Measurements from ENCODE around the gene CATSPERB. TPM values are rescaled to one million over a fixed set of nuclear protein-coding genes. Genes with fewer than 3 reads are reported as not detected.

The CATSPERB gene
- total and polyA plus RNA-seq, 2 experiments from 2014 or later, result 0.27 to 0.38 TPM

DNA sequence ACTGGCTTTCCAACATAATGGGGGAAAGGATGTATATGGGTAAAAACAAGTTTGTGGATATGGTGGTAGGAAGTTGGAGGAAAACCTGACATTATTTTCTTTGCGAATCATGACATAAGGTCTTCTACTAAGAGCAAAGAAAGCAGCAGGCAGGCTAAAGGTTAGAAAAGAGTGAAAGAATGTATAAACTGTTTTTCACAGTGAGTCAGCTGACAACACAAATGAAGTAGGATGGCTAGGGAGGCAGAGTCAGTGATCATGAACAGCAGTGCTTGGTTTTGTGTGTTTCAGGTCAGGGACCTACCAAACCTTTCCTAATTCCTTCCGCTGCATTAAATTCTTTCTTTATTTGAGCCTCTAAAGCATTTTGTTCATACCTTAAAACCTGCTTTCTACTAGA lies 46.3 kb upstream of the CATSPERB start (continued):
- TF ChIP-seq EZH2phosphoT487 (IDR thresholded peaks at IDR 0.05; ENCODE audit: unreplicated experiment), result no peak
- TF ChIP-seq, protein P1, sequence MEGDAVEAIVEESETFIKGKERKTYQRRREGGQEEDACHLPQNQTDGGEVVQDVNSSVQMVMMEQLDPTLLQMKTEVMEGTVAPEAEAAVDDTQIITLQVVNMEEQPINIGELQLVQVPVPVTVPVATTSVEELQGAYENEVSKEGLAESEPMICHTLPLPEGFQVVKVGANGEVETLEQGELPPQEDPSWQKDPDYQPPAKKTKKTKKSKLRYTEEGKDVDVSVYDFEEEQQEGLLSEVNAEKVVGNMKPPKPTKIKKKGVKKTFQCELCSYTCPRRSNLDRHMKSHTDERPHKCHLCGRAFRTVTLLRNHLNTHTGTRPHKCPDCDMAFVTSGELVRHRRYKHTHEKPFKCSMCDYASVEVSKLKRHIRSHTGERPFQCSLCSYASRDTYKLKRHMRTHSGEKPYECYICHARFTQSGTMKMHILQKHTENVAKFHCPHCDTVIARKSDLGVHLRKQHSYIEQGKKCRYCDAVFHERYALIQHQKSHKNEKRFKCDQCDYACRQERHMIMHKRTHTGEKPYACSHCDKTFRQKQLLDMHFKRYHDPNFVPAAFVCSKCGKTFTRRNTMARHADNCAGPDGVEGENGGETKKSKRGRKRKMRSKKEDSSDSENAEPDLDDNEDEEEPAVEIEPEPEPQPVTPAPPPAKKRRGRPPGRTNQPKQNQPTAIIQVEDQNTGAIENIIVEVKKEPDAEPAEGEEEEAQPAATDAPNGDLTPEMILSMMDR (conservative IDR thresholded peaks at IDR 0.05; ENCODE audit: low read depth in 2 of 2), result no peak
- TF ChIP-seq, protein P2, sequence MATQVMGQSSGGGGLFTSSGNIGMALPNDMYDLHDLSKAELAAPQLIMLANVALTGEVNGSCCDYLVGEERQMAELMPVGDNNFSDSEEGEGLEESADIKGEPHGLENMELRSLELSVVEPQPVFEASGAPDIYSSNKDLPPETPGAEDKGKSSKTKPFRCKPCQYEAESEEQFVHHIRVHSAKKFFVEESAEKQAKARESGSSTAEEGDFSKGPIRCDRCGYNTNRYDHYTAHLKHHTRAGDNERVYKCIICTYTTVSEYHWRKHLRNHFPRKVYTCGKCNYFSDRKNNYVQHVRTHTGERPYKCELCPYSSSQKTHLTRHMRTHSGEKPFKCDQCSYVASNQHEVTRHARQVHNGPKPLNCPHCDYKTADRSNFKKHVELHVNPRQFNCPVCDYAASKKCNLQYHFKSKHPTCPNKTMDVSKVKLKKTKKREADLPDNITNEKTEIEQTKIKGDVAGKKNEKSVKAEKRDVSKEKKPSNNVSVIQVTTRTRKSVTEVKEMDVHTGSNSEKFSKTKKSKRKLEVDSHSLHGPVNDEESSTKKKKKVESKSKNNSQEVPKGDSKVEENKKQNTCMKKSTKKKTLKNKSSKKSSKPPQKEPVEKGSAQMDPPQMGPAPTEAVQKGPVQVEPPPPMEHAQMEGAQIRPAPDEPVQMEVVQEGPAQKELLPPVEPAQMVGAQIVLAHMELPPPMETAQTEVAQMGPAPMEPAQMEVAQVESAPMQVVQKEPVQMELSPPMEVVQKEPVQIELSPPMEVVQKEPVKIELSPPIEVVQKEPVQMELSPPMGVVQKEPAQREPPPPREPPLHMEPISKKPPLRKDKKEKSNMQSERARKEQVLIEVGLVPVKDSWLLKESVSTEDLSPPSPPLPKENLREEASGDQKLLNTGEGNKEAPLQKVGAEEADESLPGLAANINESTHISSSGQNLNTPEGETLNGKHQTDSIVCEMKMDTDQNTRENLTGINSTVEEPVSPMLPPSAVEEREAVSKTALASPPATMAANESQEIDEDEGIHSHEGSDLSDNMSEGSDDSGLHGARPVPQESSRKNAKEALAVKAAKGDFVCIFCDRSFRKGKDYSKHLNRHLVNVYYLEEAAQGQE (IDR thresholded peaks at IDR 0.05; ENCODE audit: unreplicated experiment), result no peak

GRCh38 chr14:91774140-91775096 lies 42.5 kb upstream of the CATSPERB start:
- no peak overlapping the region for H2AFZ ChIP-seq
- no peak overlapping the region for H3K4me3 ChIP-seq
- H3K4me3 Mint-ChIP-seq, result no peak overlapping the region
- no peaks in the 10 kb centered on the region for H3K36me3 ChIP-seq (ENCODE audit: insufficient read depth)
- TF ChIP-seq NANOG (IDR thresholded peaks at IDR 0.05; ENCODE audit: borderline replicate concordance) (no peak), ETS1 (IDR thresholded peaks at IDR 0.05) (no peak), POLR2AphosphoS5 (IDR thresholded peaks at IDR 0.05; ENCODE audit: low read depth) (no peak), JUNB (IDR thresholded peaks at IDR 0.05; ENCODE audit: unreplicated experiment) (no peak), STAT1 (IDR thresholded peaks at IDR 0.05; ENCODE audit: unreplicated experiment) (no peak), EZH2phosphoT487 (IDR thresholded peaks at IDR 0.05; ENCODE audit: unreplicated experiment) (no peak)
- TF ChIP-seq, protein P1 (conservative IDR thresholded peaks at IDR 0.05; ENCODE audit: low read depth in 2 of 2), result no peak
- no peaks in the 10 kb centered on the region for H3K27me3 ChIP-seq (ENCODE audit: insufficient read depth)
- H3K4me1 ChIP-seq (ENCODE audit: insufficient read depth), result no peaks in the 10 kb centered on the region
- H4K20me1 ChIP-seq (replicated peaks; ENCODE audit: insufficient read depth), result no peaks in the 10 kb centered on the region
- H3K36me3 Mint-ChIP-seq (ENCODE audit: low read depth), result no peaks in the 10 kb centered on the region
- no peak overlapping the region for H3K27ac ChIP-seq (ENCODE audit: low read depth)
- H3K79me2 ChIP-seq (replicated peaks; ENCODE audit: insufficient read depth), result no peaks in the 10 kb centered on the region
- H3K9me2 ChIP-seq (ENCODE audit: insufficient read depth), result no peaks in the 10 kb centered on the region
- peaks cover 6% of the 10 kb centered on the region; the same call in 2 of the 3 replicates for H3K4me1 Mint-ChIP-seq
- H3F3A ChIP-seq (replicated peaks; ENCODE audit: low read depth), result no peaks in the 10 kb centered on the region
- H3K4me2 ChIP-seq, result no peak overlapping the region
- no peak overlapping the region for H3K27ac Mint-ChIP-seq
- ATAC-seq (no peak; the same call in 2 of the 3 replicates), DNase-seq (ENCODE audit: low spot score) (no peak)
- H3K27me3 Mint-ChIP-seq (ENCODE audit: insufficient read depth, low read depth, poor library complexity), result peaks cover 2% of the 10 kb centered on the region
- no peaks in the 10 kb centered on the region for H3K9me3 Mint-ChIP-seq

All from GM23338 (cell line).